ENCODE data around the gene FAAP24.
"Not testable (repeated sequence)": the region's sequence is repeated elsewhere in the genome, so short reads cannot be mapped to it uniquely, and the experiment has no call there.

FAAP24 gene

DNA sequence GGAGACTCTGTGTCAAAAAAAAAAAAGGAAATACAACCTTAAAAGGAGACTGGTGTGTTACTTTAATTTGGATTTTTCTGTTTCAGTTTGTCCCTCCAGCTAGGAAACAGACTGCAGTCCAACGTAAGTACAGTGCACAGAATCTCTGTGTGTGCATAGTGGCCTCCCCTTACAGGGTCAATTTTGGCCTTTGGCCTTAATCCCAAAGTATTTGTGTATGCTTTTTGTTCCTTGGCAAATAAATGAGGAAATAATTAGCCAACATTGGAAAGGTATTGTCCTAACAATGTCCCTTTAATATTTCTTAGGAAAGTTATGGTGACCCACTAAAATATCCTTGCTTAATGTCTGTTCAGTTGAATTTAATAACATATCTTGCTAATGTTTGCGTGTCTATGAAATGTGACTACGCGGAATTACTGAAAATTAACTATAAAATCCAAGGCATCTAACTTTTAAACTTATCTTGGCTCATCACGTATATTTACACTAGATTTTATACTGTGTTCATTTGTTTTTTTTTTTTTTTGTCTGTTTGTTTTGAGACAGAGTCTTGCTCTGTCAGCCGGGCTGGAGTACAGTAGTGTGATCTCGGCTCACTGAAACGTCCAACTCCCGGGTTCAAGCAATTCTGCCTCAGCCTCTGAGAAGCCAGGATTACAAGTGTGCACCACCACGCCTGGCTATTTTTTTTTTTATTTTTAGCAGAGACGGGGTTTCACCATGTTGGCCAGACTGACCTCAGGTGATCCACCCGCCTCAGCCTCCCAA, 53.6 kb downstream of the FAAP24 start:
- H3K36me3 Mint-ChIP-seq, H3K9me3 Mint-ChIP-seq, H3K27me3 Mint-ChIP-seq, H3K4me1 Mint-ChIP-seq, H3K4me3 Mint-ChIP-seq, H3K27ac Mint-ChIP-seq: not testable (repeated sequence)

DNA sequence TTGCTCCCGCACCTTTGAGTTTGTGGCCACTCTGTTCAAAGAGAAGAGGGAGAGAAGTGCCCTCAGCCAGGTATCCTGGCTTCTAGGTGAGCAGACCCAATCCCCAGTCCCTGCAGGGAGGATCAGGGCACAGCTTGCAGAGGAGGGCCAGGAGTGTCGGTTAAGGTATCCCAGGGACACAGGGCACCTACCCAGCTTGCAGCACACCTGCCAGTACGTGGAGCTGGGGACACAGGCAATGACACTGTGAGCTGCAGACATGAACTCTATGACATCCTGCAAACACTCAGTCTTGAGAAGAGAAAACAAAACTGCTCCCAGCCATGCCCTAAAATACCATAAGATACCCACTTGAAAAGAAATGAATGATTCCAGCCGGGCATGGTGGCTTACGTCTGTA, 54.6 kb downstream of the FAAP24 start:
- not testable (repeated sequence) for H3K27me3 Mint-ChIP-seq, H3K9me3 Mint-ChIP-seq, H3K27ac Mint-ChIP-seq, H3K4me3 Mint-ChIP-seq, H3K36me3 Mint-ChIP-seq, H3K4me1 Mint-ChIP-seq
